SU-DHL-6 (cell line): ENCODE measurements around the gene C1orf21.

ENCODE experiments used
- CTCF ChIP-seq: fragments of 200-600 bp; sonication (generic); IDR thresholded peaks from one replicate; pipeline ENCODE4 v1.5.1; 2017; ENCODE audit warnings: antibody characterized with exemption, mild to moderate bottlenecking, low read length, moderate library complexity; ENCODE audit not compliant: insufficient read depth, poor library complexity, severe bottlenecking
- EZH2phosphoT487 ChIP-seq: fragments of 200-600 bp; sonication (generic), shearing (Covaris generic); conservative IDR thresholded peaks from 2 replicates; pipeline ENCODE4 v1.6.1; 2018; ENCODE audit warnings: mild to moderate bottlenecking, antibody characterized with exemption, low read length, moderate library complexity, mixed read lengths

DNA sequence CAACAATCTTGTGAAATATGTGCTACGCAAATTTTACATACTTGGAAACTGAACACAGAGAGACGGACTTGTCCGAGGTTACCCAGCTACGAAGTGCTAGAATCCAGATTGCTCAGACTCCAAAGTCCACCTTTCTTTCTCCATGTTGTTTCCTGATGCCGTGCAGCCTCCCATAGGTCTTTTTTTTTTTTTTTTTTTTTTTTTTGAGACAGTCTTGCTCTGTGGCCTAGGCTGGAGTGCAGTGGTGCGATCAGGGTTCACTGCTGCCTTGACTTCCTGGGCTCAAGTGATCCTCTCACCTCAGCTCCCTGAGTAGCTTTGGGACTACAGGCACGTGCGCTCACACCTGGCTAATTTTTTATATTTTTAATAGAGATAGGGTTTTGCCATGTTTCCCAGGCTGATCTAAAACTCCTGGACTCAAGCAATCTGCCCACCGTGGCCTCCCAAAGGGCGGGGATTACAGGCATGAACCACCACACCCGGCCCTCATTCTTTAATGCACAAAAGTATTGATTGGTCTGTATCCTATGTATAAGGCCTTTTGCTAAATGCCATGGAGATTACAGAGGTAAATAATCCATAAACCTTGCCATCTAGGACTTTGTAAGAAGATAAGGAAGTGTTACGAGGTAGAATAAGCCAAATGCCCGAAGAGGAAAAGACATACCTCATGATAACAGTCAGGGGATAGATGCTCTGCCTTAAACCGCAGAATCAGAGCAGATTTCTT, 92.8 kb downstream of the C1orf21 start:
- TF ChIP-seq CTCF, result no peak
- no peak for TF ChIP-seq EZH2phosphoT487
